Measurements from ENCODE around the gene OR2B6.
"Not testable (repeated sequence)": the region's sequence is repeated elsewhere in the genome, so short reads cannot be mapped to it uniquely, and the experiment has no call there.

Gene OR2B6

GRCh38 chr6:27956941-27957340, at the start of gene OR2B6:
TSS of gene OR2B6 (plus strand) at chr6:27957241. CDS start at chr6:27957241, 0 bp downstream.
- DNase-seq (ENCODE audit: low read depth) = no peak

- DNase-seq (ENCODE audit: low read depth) = no peak
Measured at GRCh38 chr6:27908017-27908416, 49.0 kb upstream of the OR2B6 start.

- DNase-seq (ENCODE audit: low read depth) = no peak
Measured at GRCh38 chr6:27911956-27912446, 45.0 kb upstream of the OR2B6 start, which contains the start of gene OR2B2. TSS of gene OR2B2 (minus strand) at chr6:27912396. CDS start at chr6:27912319, 77 bp downstream.

GRCh38 chr6:27922949-27923348, 34.1 kb upstream of the OR2B6 start:
- no peak for DNase-seq (ENCODE audit: low read depth)

GRCh38 chr6:27924179-27924578, 32.9 kb upstream of the OR2B6 start:
- DNase-seq (ENCODE audit: low read depth) = no peak

GRCh38 chr6:27928041-27928440, 29.0 kb upstream of the OR2B6 start:
- not testable (repeated sequence) for DNase-seq (ENCODE audit: low read depth)

GRCh38 chr6:27929930-27930329, 27.1 kb upstream of the OR2B6 start:
- DNase-seq (ENCODE audit: low read depth) = not testable (repeated sequence)

GRCh38 chr6:27931209-27931608, 25.8 kb upstream of the OR2B6 start:
- DNase-seq (ENCODE audit: low read depth) = no peak

- DNase-seq (ENCODE audit: low read depth) = peak; percentile 1
Measured at GRCh38 chr6:27940766-27941165, 16.3 kb upstream of the OR2B6 start.

- not testable (repeated sequence) for DNase-seq (ENCODE audit: low read depth)
Measured at GRCh38 chr6:27943072-27943471, 14.0 kb upstream of the OR2B6 start.

- no peak for DNase-seq (ENCODE audit: low read depth)
Measured at GRCh38 chr6:27948237-27948636, 8.8 kb upstream of the OR2B6 start.

GRCh38 chr6:27951040-27951439, 6.0 kb upstream of the OR2B6 start:
- no peak for DNase-seq (ENCODE audit: low read depth)

GRCh38 chr6:27957516-27957915, 475 bp downstream of the OR2B6 start:
- DNase-seq (ENCODE audit: low read depth) = no peak

GRCh38 chr6:27962506-27962905, 5.5 kb downstream of the OR2B6 start:
- no peak for DNase-seq (ENCODE audit: low read depth)

- no peak for DNase-seq (ENCODE audit: low read depth)
Measured at GRCh38 chr6:27966044-27966443, 9.0 kb downstream of the OR2B6 start.

- no peak for DNase-seq (ENCODE audit: low read depth)
Measured at GRCh38 chr6:27966816-27967426, 9.9 kb downstream of the OR2B6 start.

- no peak for DNase-seq (ENCODE audit: low read depth)
Measured at GRCh38 chr6:27970444-27970843, 13.4 kb downstream of the OR2B6 start.

GRCh38 chr6:27972750-27973149, 15.7 kb downstream of the OR2B6 start:
- no peak for DNase-seq (ENCODE audit: low read depth)

GRCh38 chr6:27977387-27977786, 20.3 kb downstream of the OR2B6 start:
- no peak for DNase-seq (ENCODE audit: low read depth)

- no peak for DNase-seq (ENCODE audit: low read depth)
Measured at GRCh38 chr6:27978705-27979104, 21.7 kb downstream of the OR2B6 start.

- DNase-seq (ENCODE audit: low read depth) = no peak
Measured at GRCh38 chr6:27980111-27980510, 23.1 kb downstream of the OR2B6 start.

- peak; percentile 23 for DNase-seq (ENCODE audit: low read depth)
Measured at GRCh38 chr6:27986928-27987725, 30.1 kb downstream of the OR2B6 start.

- DNase-seq (ENCODE audit: low read depth) = no peak
Measured at GRCh38 chr6:27994616-27995015, 37.6 kb downstream of the OR2B6 start.

Data from EH (cell line).